NK-92 treated with Interleukin-12 subunit alpha and Interleukin-12 subunit beta, amount 100 ng/mL, for 24 hours (cell line): ENCODE measurements around the gene PPFIBP1.
"Not testable (repeated sequence)": the region's sequence is repeated elsewhere in the genome, so short reads cannot be mapped to it uniquely, and the experiment has no call there.

ENCODE experiments used
- DNase-seq: peaks from one replicate; lab custom pipeline; 2025; lab: John Stamatoyannopoulos, UW

Gene PPFIBP1

DNA sequence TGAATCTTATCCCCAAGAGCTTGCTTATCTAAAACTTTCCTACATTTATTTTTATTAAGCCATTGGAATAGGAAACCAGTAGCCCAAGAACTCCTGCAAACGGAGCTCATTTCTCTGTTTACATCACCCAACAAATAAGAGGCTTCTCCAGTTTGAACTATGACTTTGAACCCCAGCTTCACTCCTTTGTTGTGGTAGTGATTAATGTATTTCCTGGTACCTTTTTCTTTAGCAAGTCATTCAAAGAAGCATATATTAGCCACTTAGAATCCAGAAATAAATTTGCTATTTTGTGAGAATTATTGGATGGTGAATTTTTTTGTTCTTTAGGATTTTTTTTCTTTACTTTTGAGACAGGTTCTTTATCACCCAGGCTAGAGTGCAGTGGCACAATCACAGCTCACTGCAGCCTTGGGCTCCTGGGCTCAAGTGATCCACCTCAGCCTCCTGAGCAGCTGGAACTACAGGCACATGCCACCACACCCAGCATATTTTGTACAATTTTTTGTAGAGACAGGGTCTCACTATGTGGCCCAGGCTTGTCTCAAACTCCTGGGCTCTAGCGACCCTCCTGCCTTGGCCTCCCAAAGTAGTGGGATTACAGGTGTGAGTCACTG lies 104.0 kb downstream of the PPFIBP1 start:
- not testable (repeated sequence) for DNase-seq

DNA sequence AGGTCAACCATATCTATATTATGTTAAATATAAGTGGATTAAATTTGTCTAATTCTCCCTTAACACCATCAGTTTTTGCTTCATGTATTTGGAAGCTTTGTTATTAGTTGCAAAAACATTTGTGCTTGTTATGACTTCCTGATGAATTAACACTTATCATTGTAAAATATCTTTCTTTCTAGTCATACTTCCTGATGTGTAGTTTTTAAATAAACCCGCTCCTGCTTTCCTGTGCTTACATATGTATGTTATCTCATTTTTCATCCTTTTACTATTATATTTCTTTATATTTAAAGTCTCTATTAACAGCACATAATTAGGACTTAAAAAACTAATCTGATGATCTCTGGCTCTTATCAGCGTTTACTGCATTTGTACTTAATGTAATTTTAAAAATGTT lies 106.2 kb downstream of the PPFIBP1 start:
- DNase-seq = not testable (repeated sequence)

DNA sequence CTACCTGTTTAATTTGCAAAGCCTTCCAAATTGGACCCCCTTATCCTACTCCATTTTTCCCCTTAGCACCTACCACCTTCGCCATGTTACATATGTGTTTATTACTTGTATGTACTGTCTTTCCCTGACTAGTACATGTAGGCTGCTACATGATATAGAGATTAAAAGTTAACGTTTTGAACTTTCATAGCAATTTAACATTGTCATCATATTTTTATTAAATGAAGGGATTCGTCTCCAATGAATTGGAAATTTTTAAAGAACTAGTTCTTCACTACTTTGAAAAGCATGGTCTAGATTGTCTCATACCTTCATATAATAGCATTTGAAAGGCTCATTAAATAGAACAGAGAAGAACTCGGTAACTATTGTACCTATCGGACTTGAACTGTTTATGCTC lies 107.4 kb downstream of the PPFIBP1 start:
- no peak for DNase-seq

DNA sequence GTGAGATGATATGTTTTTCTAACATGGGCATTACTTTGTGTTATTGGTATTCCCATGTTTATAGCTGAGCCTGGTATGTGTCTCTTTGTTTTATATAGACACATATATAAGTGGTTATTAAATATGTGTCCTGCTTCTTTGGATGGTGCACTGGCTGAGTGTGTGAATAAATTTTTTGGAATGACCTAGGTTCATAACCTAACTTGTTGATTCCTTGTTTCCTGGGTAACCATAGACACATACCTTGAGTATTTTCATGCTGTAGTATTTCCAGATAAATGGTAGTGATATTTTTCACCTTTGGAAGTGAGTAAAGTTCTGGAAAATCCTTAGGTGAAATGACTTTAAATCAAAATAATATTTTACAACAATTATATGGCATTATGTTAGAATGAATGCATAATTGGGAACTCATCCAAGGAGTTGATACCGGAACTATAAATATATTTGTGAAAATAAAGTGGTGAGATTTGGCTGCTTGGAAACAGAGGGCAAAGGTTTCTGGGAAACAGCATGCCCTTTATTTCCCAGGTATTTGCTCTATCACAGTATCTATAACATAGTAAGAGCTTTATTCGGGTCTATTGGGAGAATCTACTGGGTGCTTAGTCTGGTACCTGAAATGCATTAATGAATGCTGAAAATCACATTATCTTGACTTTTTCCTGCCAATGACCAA lies 107.9 kb downstream of the PPFIBP1 start:
- no peak for DNase-seq

DNA sequence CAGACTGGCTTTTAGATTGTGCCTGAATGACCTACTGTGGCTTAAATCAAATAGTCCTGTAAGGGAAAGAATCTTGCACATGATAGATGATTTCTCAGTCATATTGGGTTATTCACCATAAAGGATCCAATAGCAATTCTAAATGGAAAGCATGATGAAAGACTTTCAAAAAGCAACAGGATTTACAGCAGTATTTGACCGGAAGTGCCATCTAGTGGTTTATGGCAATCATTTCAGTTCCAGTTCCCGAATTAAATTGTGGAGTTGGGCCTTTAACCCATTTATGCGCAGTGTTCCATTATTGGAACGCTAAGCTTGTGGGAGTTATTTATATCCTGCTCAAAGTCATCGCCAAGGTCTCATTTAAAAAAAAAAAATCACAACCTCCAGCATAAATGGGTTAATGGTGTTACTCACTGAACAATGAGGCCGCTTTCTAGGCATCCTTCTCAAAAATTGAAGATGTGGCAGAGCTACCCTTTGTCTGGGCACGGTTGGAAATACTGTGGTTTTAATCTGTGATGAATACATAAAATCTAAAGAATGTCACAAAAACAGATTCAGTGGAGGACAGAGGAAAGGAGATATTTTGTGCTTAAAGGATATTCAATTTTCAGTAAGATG lies 111.5 kb downstream of the PPFIBP1 start:
- DNase-seq = no peak

DNA sequence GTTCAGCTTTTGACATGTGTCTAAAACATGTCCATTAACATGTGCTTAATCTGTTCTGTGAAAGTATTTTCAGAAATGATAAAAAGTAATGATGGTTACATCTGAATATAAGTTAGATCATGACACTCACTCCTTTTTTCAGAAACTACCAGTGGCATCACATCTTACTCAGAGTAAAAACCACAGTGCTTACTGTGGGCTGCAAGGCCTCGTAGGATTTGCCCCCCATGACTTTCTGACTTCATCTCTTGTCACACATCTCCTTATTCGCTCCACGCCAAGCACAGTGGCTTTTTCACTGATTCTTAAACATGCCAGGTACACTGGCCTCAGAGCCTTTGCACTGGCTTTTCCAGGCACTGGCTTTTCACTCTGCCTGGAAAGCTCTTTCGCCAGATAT lies 112.6 kb downstream of the PPFIBP1 start:
- not testable (repeated sequence) for DNase-seq

DNA sequence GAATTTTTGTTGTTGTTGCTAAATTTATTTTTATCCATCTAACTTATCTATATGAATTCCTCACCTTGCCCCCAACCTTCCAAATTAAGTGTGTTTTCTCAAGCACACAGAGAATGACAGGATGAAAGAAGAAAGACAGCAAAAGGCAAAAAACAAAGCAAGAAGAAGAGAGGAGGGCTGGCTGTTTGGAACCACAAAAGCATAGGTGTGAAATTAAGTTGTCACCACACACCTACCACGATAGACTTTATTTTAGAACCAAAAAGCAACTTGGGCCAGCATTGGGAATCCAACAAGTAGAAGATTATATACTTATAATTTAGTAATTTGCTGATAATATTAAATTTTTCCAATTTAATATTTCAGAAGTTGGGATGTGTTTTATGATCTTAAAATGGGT lies 113.5 kb downstream of the PPFIBP1 start:
- DNase-seq = no peak

DNA sequence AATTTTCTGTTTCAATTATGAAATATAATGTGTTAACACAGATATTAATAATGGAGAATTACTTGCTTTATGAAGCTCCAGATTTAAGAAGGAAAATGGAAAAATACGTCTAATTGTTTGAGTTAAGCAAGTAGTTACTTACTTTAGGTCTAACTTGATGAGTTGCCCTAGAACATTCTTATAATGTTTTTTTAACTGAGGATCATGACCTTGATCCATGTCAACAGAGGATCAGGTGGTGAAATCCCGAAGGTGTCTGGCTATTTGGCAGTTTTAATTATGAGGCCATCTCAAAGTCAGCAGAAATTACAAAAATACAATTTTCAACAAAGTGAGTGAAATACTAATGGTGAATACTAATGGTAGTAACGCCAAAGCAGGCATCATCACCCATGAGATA lies 115.3 kb downstream of the PPFIBP1 start:
- DNase-seq = no peak

DNA sequence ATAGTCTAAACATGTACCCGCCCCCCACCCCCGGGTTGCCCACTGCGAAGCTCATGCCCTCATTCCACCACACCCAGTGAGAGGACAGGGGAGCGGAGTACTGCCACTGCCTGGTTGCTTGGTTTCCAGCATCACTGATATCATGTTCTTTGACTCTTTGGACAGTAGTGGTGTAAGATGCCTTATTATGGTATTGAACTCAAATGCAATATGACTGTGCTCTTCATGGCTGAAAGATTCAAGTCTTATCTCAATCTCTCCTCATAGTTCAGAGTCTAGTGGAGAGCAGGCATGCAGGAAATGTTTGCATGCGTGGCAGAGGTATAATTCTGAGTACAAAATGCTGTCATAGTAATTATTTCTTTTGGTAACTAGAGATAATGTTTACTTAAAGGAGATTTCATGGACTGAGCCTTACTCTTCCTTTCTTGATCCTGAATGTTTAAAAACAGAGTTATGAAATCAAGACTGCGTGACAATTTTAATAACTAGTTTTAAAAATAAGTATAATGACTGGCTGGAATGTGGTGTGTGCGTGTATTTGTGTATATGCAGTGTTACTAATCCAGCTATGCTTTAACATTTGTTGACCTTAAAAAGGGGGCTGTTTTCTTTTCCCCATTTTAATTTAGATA lies 116.7 kb downstream of the PPFIBP1 start:
- DNase-seq = not testable (repeated sequence)

DNA sequence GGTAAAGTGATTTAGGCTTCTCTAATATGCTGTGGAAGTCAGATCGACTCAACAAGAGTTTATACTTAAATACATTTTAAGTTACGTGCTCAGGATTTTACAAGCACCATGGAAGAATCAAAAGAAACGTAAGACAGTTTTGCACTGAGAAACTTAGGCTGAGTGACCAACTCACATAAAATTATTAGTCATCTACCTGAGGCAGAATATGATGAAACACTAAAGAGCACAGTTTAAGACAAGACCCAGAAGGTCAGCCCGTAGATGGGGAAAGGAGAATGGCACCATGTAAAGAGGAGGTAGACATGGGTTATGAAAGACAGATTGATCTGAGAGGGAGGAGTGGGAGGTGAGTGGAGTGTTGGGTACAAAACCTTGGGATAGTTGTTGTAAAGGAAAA lies 118.4 kb downstream of the PPFIBP1 start:
- DNase-seq = not testable (repeated sequence)

DNA sequence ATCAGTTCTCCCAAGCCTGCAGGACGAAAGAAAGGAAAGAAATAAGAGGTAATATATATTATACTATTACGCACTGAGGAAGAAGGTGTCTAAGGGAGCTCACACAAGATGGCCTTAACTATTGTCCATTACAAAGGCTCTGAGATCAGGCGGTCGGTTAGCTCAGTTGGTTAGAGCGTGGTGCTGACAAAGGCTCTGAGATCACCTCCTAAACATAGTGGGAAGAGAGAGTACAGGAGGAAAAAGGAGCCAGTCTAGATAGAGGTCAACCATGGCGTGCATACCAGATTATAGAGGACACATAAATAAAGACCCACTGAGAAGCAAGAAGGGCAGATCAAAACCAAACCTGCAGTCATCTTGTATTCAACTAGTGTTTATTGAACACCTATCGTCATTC lies 118.9 kb downstream of the PPFIBP1 start:
- DNase-seq = not testable (repeated sequence)

DNA sequence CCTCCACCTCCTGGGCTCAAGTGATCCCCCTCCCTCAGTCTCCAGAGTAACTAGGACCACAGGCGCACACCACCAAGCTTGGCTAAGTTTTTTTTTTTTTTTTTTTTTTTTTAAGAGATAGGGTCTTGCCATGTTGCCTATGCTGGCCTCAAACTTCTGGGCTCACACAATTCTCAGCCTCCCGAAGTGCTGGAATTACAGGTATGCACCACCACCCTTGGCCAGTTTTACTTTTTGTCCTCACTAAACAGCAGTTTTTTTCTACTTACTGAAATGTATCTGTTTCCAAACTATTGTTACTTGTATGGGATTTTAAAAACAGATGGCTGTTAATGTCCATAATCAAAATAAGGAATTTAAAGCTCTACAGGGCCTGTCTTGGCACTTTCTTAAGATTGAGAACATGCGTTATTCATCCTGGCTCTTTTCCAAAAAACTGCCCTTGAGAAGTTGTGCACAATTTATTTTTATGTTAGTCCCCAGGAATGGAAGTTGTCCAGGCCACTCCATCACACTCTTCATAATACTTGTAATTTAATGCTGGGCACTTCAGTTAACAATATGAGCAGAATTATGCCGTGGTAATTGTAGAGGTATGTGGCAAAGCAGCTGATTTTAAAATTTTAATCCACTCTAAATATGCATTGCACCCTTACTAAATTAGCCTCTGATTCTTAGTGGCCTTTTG lies 120.3 kb downstream of the PPFIBP1 start:
- no peak for DNase-seq

DNA sequence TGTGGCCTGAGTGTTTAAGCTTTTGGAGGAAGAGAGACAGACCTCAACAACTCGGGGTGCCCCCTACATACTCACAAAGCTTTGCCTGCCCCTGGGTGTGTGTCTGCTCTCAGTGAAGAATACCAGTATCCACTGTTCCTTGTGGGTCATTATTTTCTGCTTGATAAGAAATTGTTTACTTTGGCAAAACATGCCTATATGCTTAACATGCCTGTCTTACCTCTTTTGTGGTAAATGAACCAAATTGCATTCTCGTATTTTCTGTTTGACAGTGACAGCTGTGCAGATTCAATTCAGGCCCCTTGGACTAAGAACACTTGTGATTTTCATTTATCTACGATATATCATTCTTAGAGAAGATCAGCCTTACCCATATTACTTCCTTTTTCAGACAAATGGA lies 121.7 kb downstream of the PPFIBP1 start:
- no peak for DNase-seq

DNA sequence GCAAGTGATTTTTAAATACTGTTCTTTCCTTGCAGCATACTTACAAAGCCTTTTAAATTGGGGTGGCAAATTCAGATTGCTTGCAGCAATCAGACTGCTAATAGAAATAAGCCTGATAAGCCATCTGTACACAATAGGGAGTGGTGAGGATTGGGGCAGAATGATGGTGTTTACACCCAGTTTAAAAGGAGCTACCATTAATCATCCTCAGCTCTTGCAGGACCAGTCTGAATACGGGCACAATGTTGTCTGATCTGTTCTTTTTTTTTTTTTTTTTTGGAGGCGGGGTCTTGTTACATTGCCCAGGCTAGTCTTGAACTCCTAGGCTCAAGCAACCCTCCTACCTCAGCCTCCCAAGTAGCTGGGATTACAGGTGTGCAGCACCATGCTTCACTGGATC lies 122.1 kb downstream of the PPFIBP1 start:
- DNase-seq = no peak

DNA sequence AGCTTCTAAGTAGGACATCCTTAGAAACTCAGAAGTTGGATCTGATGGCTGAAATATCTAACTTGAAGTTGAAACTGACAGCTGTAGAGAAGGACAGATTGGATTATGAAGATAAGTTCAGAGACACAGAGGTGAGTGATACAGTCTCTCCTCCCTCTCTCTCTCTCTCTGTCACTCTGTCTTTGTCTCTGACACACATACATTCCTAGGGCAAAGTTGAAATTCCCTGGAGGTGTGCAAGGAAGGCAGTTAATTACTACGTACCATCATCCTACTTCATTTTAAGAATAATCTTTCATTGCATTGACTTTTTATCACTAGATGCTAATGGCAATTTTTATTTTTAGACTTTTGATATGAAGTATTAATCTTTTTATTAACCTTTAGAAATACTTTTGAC lies 126.0 kb downstream of the PPFIBP1 start:
- DNase-seq = no peak

DNA sequence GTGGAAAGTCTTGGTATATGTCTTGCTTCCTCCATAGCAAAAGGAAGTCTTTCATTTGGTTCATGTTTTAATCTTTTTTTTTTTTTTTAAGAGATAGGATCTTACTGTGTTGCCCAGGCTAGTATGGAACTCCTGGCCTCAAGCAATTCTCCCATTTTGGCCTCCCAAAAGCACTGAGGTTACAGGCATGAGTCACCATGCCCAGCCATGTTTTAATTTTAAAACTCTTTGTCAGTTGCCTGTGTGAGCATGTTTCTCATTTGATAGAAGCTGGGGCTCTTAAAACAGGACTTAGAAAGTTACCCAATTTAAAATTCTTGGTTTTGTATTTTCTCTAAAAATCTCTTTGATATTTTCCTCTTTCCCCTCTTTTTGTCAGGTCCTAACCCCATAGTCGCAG lies 127.2 kb downstream of the PPFIBP1 start:
- no peak for DNase-seq

DNA sequence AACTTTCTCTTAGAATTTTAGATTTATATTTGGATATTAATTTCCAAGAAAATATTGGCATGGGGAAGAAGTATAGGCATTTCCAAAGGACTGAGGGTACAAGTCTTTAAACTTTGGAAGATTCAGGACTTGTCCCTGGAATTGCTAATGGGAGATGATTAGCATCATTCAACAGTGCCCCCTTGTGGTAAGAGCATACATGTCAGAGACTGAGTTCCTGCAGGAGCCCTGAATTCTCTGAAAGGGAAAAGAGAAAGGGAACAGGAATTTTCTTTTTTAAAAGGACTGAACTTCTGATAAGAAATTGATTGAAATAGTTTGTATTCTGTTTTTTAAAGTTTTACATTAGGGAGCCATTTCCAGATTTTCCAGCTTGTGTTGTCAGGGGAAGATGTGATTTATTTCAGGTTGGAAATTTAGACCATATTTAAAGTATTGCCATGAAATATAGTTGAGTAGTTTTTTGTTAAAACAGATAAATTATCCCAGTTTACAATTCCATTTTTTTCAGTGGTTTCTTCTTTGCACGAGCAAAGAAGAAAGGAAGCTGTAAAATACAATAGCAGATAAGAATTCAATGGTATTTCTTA lies 128.3 kb downstream of the PPFIBP1 start:
- peak; percentile 6 for DNase-seq

DNA sequence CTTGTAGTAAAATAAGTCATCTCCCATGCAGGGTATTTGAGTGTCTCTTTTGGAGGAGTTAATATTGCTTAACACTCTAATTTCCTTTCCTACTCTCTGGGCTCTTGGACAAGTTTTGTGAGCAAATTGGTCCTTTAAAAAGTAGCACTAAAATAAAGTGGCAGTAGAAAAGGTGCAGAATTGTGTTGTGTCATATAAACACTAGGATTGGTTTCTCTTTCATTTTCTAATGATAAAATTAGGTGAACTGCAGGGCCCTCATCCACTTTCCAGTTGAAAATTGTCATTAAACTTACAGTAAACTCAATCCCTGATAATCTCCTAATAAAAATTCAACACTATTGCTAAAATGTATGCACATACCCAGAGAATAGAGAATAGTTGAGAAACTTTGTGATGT lies 129.7 kb downstream of the PPFIBP1 start:
- no peak for DNase-seq

DNA sequence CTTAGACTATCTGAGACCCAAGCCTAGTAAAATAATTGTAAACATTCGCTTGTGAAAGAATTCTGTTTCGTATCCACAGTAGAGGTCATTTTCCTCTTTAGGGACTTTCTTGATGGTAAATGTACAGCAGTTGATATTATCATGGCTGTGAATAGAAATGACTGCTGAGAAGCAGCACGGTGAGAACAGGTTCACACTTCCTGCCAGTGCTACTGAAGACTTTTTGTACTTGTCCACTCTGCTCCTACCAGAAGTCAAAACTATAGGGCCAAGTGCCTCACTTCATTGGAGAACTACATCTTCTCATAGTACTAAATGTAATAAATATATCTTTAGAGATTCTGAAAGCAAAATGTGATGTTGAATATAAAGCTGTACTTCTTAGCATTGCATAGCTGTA lies 131.5 kb downstream of the PPFIBP1 start:
- DNase-seq = not testable (repeated sequence)

DNA sequence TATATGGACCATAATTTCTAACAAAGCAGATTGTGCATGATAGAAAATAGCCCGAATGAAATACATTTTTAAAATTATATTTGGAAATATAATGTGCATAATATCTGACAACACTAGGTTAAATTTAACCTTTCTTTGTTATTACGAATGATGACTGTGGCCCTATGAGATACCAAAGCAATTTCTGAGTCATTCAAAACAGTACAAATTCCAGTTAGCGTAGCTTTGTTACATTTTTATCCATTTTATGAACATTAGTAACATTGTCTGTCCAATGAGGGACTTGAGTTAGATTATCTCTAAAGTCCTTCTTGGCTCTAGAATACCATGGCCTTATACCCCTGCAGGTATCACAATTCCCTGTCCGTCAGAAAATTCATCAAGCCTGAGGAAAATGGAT lies 133.3 kb downstream of the PPFIBP1 start:
- no peak for DNase-seq

DNA sequence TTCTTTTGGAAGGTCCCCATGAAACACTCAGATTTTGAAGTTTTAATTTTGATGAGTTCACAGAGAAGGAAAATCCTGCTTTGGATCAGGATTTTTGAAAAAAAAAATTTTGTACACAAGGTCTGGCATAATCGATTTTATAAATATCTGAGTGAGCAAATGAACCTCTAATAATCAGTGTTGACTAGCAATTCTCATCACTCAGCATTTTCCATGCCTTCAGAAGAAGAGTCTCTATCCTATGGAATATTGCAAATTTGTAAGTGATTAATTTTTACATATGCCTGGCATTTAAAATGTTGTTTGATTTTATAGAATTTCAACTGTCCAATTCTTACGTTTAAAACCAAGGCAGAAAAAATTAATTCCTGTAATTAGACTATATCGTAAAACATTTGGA lies 141.7 kb downstream of the PPFIBP1 start:
- no peak for DNase-seq

DNA sequence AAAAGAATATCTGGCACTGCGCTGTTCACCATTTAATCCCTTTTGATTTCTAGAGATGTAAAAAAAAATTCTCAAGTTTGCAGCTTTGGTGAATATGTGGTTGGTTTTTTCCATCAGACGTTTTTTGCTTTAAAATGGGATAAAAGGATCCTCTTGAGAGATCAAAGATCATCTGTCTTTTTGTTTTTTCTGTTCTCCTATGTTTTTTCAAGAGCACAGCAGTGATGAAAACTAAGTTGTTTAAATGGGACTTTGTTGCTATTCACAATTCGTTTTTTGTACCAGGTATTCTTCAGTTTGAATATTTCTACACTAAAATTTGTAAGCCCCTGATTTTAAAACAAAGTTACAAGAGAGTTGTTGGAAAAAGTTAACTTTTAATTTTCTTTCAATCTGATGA lies 142.5 kb downstream of the PPFIBP1 start:
- DNase-seq = no peak
